ENCODE measurements around the gene PIH1D1.

Gene PIH1D1

DNA sequence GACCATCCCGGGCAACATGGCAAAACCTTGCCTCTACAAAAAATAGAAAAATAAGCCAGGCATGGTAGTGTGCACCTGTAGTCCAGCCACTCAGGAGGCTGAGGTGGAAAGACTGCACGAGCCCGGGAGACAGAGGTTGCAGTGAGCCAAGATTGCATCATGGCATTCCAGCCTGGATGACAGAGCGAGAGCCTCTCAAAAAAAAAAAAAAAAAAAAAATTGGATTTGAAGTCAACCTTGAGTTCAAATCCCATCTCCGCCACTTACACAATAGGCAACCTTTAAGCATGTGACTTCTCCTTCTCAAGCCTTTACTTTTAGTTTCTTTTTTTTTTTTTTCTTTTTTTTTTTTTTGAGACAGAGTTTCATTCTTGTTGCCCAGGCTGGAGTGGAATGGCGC lies 51.6 kb downstream of the PIH1D1 start:
- no peak overlapping the region for H3K4me3 ChIP-seq (ENCODE audit: low read depth, low read length)
- no peak for DNase-seq (ENCODE audit: low read depth)
- TF ChIP-seq, protein P1, sequence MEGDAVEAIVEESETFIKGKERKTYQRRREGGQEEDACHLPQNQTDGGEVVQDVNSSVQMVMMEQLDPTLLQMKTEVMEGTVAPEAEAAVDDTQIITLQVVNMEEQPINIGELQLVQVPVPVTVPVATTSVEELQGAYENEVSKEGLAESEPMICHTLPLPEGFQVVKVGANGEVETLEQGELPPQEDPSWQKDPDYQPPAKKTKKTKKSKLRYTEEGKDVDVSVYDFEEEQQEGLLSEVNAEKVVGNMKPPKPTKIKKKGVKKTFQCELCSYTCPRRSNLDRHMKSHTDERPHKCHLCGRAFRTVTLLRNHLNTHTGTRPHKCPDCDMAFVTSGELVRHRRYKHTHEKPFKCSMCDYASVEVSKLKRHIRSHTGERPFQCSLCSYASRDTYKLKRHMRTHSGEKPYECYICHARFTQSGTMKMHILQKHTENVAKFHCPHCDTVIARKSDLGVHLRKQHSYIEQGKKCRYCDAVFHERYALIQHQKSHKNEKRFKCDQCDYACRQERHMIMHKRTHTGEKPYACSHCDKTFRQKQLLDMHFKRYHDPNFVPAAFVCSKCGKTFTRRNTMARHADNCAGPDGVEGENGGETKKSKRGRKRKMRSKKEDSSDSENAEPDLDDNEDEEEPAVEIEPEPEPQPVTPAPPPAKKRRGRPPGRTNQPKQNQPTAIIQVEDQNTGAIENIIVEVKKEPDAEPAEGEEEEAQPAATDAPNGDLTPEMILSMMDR (IDR thresholded peaks at IDR 0.05; ENCODE audit: insufficient read depth, low read depth, low read length, missing control alignments), result no peak

DNA sequence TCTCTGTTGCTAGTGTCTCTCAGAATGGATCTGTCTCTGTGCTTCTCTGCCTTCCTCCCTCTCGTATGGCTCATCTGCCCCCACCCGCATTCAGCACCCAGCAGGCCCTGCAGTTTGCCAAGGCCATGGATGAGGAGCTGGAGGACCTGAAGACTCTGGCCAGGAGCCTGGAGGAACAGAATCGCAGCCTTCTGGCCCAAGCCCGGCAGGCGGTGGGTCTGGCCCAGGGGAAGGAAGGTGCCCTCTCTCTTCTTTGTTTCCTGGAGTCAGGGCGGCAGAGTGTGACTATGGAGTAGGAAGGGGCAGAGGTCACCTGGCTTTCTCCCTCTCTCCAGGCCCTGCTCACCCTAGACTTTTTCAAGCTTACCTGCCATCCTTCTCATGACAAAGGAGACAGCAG lies 52.7 kb downstream of the PIH1D1 start:
- TF ChIP-seq, protein P1 (IDR thresholded peaks at IDR 0.05; ENCODE audit: insufficient read depth, low read depth, low read length, missing control alignments), result no peak
- no peak overlapping the region for H3K4me3 ChIP-seq (ENCODE audit: low read depth, low read length)
- no peak for DNase-seq (ENCODE audit: low read depth)

DNA sequence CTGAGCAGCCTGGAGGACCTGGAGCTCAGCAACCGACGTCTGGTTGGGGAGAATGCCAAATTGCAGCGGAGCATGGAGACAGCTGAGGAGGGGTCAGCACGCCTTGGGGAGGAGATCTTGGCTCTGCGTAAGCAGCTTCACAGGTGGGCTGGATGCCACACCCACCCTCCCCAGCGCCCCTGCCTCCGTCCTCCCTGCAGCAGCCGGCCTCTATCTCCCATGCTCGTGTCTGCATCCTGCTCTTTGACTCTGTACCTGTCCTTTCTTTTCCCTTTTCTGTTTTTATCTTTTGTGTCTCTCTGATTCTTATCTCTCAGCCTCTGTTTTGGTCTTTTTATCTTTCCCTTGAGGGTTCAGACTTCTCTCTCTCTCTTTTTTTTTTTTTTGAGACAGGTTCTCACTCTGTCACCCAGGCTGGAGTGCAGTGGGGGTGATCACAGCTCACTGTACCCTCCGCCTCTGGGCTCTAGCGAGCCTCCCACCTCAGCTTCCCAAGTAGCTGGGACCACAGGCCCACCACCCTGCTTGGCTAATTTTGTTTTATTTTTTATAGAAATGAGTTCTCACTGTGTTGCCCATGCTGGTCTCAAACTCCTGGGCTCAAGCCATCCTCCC lies 53.5 kb downstream of the PIH1D1 start:
- DNase-seq (ENCODE audit: low read depth), result no peak
- no peak overlapping the region for H3K4me3 ChIP-seq (ENCODE audit: low read depth, low read length)
- TF ChIP-seq, protein P1 (IDR thresholded peaks at IDR 0.05; ENCODE audit: insufficient read depth, low read depth, low read length, missing control alignments), result no peak

DNA sequence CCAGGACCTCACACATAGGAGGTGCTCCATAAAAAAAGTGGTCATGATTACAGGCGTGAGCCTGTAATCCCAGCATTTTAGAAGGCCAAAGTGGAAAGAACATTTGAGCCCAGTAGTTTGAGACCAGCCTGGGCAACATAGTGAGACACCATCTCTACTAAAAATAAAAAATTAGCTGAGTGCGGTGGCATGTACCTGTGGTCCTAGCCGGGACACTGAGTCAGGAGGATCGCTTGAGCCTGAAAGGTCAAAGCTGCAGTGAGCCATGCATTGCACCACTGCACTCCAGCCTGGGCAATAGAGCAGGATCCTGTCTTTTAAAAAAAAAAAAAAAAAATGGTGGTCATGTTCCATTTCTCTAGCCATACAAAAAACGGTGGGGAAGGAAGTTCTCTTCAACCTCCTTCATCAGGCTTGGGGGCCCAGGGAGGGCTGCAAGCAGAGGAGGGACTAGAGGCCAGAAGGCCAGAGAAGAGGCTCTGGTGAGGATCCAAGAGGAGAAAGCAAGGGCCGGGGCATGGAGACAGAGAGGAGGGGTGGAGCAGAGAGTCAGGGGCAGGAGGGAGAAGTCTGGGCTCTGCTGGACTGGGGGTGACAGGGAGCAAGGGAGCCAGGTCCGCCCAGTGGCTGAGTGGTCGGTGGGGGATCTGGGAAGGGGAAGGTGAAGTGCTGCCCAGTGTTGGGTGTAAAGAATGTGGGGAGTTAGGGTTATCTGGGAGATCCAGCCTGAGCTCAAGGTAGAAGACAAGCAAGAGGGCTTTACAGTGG lies 54.7 kb downstream of the PIH1D1 start:
- DNase-seq (ENCODE audit: low read depth), result no peak
- H3K4me3 ChIP-seq (ENCODE audit: low read depth, low read length), result no peak overlapping the region
- TF ChIP-seq, protein P1 (IDR thresholded peaks at IDR 0.05; ENCODE audit: insufficient read depth, low read depth, low read length, missing control alignments), result no peak

Data from GM12865 (cell line).